H9 (cell line): ENCODE data around the gene STK38. TPM values are rescaled to one million over a fixed set of nuclear protein-coding genes. Genes with fewer than 3 reads are reported as not detected.

Experiments
- DNase-seq: peaks from one replicate; pipeline ENCODE4 v3.0.0-alpha.2; 2017
- H2AFZ ChIP-seq: one replicate; pipeline ENCODE4 v1.6.1; 2013; ENCODE audit warnings: mild to moderate bottlenecking, low read length, control low read depth, moderate library complexity
- H2AK5ac ChIP-seq: 2 replicates; pipeline ENCODE4 v1.6.1; 2013; ENCODE audit warnings: low read length, control low read depth, mixed read lengths; ENCODE audit not compliant: insufficient read length
- H2BK120ac ChIP-seq: one replicate; pipeline ENCODE4 v1.6.1; 2013; ENCODE audit warnings: low read depth, mild to moderate bottlenecking, low read length, control low read depth, inconsistent platforms; ENCODE audit not compliant: poor library complexity, severe bottlenecking
- H2BK12ac ChIP-seq: 2 replicates; pipeline ENCODE4 v1.6.1; 2013; ENCODE audit warnings: low read length, control low read depth, mixed read lengths, low read depth; ENCODE audit not compliant: insufficient read length
- H2BK15ac ChIP-seq: 2 replicates; pipeline ENCODE4 v1.6.1; 2013; ENCODE audit warnings: low read depth, low read length, control low read depth
- H2BK20ac ChIP-seq: one replicate; pipeline ENCODE4 v1.6.1; 2013; ENCODE audit warnings: low read depth, mild to moderate bottlenecking, low read length, control low read depth, inconsistent platforms; ENCODE audit not compliant: poor library complexity, severe bottlenecking
- H2BK5ac ChIP-seq: 2 replicates; pipeline ENCODE4 v1.6.1; 2013; ENCODE audit warnings: low read length, control low read depth, mixed read lengths; ENCODE audit not compliant: insufficient read length
- H3K14ac ChIP-seq: 2 replicates; pipeline ENCODE4 v1.6.1; 2013; ENCODE audit warnings: low read length, control low read depth; ENCODE audit not compliant: insufficient read depth
- H3K18ac ChIP-seq: 2 replicates; pipeline ENCODE4 v1.6.1; 2013; ENCODE audit warnings: low read depth, mild to moderate bottlenecking, mixed read lengths, low read length, control low read depth; ENCODE audit not compliant: insufficient read length
- H3K23ac ChIP-seq: 2 replicates; pipeline ENCODE4 v1.6.1; 2013; ENCODE audit warnings: low read length, control low read depth, mixed read lengths, low read depth; ENCODE audit not compliant: insufficient read length
- H3K23me2 ChIP-seq: 2 replicates; pipeline ENCODE4 v1.6.1; 2013; ENCODE audit warnings: low read depth, mild to moderate bottlenecking, mixed read lengths, low read length, control low read depth; ENCODE audit not compliant: insufficient read length, poor library complexity, severe bottlenecking
- H3K27ac ChIP-seq: 2 replicates; pipeline ENCODE4 v1.5.1; 2013; ENCODE audit warnings: low read length, control low read depth, mixed read lengths, low read depth; ENCODE audit not compliant: insufficient read length
- H3K27me3 ChIP-seq: 2 replicates; pipeline ENCODE4 v1.6.1; 2013; ENCODE audit warnings: low read length, control low read depth, inconsistent platforms; ENCODE audit not compliant: insufficient read depth
- H3K4ac ChIP-seq: 2 replicates; pipeline ENCODE4 v1.6.1; 2013; ENCODE audit warnings: low read depth, mild to moderate bottlenecking, control low read depth, inconsistent platforms, low read length, moderate library complexity
- H3K4me1 ChIP-seq: 2 replicates; pipeline ENCODE4 v1.6.1; 2013; ENCODE audit warnings: low read length, control low read depth, inconsistent platforms; ENCODE audit not compliant: insufficient read depth
- H3K4me2 ChIP-seq: 2 replicates; pipeline ENCODE4 v1.6.1; 2013; ENCODE audit warnings: low read length, control low read depth, mixed read lengths; ENCODE audit not compliant: insufficient read length, insufficient read depth
- H3K56ac ChIP-seq: 2 replicates; pipeline ENCODE4 v1.6.1; 2013; ENCODE audit warnings: low read depth, mild to moderate bottlenecking, mixed read lengths, low read length, control low read depth; ENCODE audit not compliant: insufficient read length
- H3K79me1 ChIP-seq: 2 replicates; pipeline ENCODE4 v1.6.1; 2013; ENCODE audit warnings: low read depth, mild to moderate bottlenecking, moderate library complexity, low read length, control low read depth, inconsistent platforms; ENCODE audit not compliant: insufficient read depth, poor library complexity, severe bottlenecking
- H3K79me2 ChIP-seq: 2 replicates; pipeline ENCODE4 v1.6.1; 2013; ENCODE audit warnings: low read length, control low read depth, inconsistent platforms; ENCODE audit not compliant: insufficient read depth
- H3K9ac ChIP-seq: 2 replicates; pipeline ENCODE4 v1.6.1; 2013; ENCODE audit warnings: low read length, control low read depth, mixed read lengths; ENCODE audit not compliant: insufficient read length; ENCODE audit errors: extremely low read depth
- H3K9me3 ChIP-seq: one replicate; pipeline ENCODE4 v1.6.1; 2013; ENCODE audit warnings: low read depth, low read length, inconsistent platforms; ENCODE audit not compliant: control insufficient read depth
- H3T11ph ChIP-seq: one replicate; pipeline ENCODE4 v1.6.1; 2013; ENCODE audit warnings: mild to moderate bottlenecking, low read length, control low read depth, inconsistent platforms
- H4K20me1 ChIP-seq: one replicate; pipeline ENCODE4 v1.6.1; 2013; ENCODE audit not compliant: control insufficient read depth, insufficient read length, insufficient read depth
- H4K5ac ChIP-seq: 2 replicates; pipeline ENCODE4 v1.6.1; 2013; ENCODE audit warnings: low read depth, mild to moderate bottlenecking, mixed read lengths, low read length, control low read depth; ENCODE audit not compliant: insufficient read length
- H4K8ac ChIP-seq: replicated peaks from 2 replicates; pipeline ENCODE4 v1.6.1; 2013; ENCODE audit warnings: low read length, control low read depth, mixed read lengths, low read depth; ENCODE audit not compliant: insufficient read length
- H4K91ac ChIP-seq: 2 replicates; pipeline ENCODE4 v1.6.1; 2013; ENCODE audit warnings: low read depth, mild to moderate bottlenecking, moderate library complexity, mixed read lengths, low read length, control low read depth; ENCODE audit not compliant: insufficient read length
- H3K27ac Mint-ChIP-seq, 3 experiments: 2 replicates in 2 of 3; 3 replicates in 1 of 3; pipeline ENCODE4 v1.8.0; 2020 to 2021; ENCODE audit warnings: mixed read lengths in 3 of 3, mild to moderate bottlenecking in 1 of 3, moderate library complexity in 1 of 3
- H3K27me3 Mint-ChIP-seq: 2 replicates; pipeline ENCODE4 v1.8.0; 2021; ENCODE audit warnings: low read depth, mild to moderate bottlenecking, moderate library complexity, mixed read lengths
- H3K36me3 Mint-ChIP-seq, 3 experiments: 2 replicates in 2 of 3; 3 replicates in 1 of 3; pipeline ENCODE4 v1.8.0; 2020 to 2021; ENCODE audit warnings: low read depth in 3 of 3, mixed read lengths in 3 of 3; ENCODE audit not compliant: insufficient read depth in 1 of 3
- H3K4me1 Mint-ChIP-seq, 2 experiments: 2 replicates each; pipeline ENCODE4 v1.8.0; 2020; ENCODE audit warnings: mixed read lengths in 2 of 2
- H3K4me3 Mint-ChIP-seq, 2 experiments: 2 replicates in 1 of 2; 3 replicates in 1 of 2; pipeline ENCODE4 v1.8.0; 2020 to 2021; ENCODE audit warnings: mild to moderate bottlenecking in 2 of 2, mixed read lengths in 2 of 2, moderate library complexity in 1 of 2
- H3K9me3 Mint-ChIP-seq, 2 experiments: 2 replicates in 1 of 2; 3 replicates in 1 of 2; pipeline ENCODE4 v1.8.0; 2020; ENCODE audit warnings: mild to moderate bottlenecking in 2 of 2, mixed read lengths in 2 of 2, moderate library complexity in 1 of 2
- CTCF ChIP-seq: fragments of 200-600 bp; sonication (generic); conservative IDR thresholded peaks from 3 replicates; pipeline ENCODE4 v1.8.0; 2021; ENCODE audit warnings: antibody characterized with exemption, mild to moderate bottlenecking
- WGBS: extraction: QIAGEN DNeasy Blood & Tissue Kit; methylation state at CpG from one replicate; pipeline ENCODE4 v1.1.7; 2013; ENCODE audit warnings: missing lambda C conversion rate, low lambda C conversion rate, mixed read lengths; ENCODE audit not compliant: insufficient read length; ENCODE audit errors: extremely low coverage; 5-methylcytosine and 5-hydroxymethylcytosine counted together
- total RNA-seq: library from RNA; stranded (reverse); gene quantifications from 2 replicates; pipeline ENCODE4 v1.2.1, GENCODE V29; 2021

The STK38 gene
- total RNA-seq, 1 experiment from 2014 or later: 17.5 TPM

- WGBS: no CpG with 5 or more reads among the region's 6 CpGs
- no peak overlapping the region for H3K4me3 Mint-ChIP-seq
- no peak for DNase-seq
- Histone ChIP-seq H2AFZ (no peak overlapping the region), H3K27ac (no peak overlapping the region), H3K18ac (no peak overlapping the region), H2BK20ac (no peak overlapping the region), H2AK5ac (no peak overlapping the region), H3K9me3 (no peaks in the 10 kb centered on the region), H4K91ac (no peak overlapping the region), H3K23me2 (no peaks in the 10 kb centered on the region), H2BK12ac (no peak overlapping the region), H3K4me2 (no peak overlapping the region), H3K9ac (no peak overlapping the region), H4K20me1 (no peaks in the 10 kb centered on the region), H2BK15ac (no peak overlapping the region), H4K8ac (no peak overlapping the region), H3K79me2 (no peaks in the 10 kb centered on the region), H3T11ph (no peak overlapping the region), H3K56ac (no peak overlapping the region), H3K23ac (no peak overlapping the region), H4K5ac (no peak overlapping the region), H3K79me1 (no peaks in the 10 kb centered on the region), H3K14ac (no peak overlapping the region), H2BK5ac (no peak overlapping the region), H3K4ac (no peak overlapping the region), H2BK120ac (no peak overlapping the region), H3K4me1 (no peaks in the 10 kb centered on the region), H3K27me3 (no peaks in the 10 kb centered on the region)
- no peaks in the 10 kb centered on the region for H3K27me3 Mint-ChIP-seq
- H3K27ac Mint-ChIP-seq: no peak overlapping the region
- TF ChIP-seq CTCF: no peak
- no peaks in the 10 kb centered on the region for H3K9me3 Mint-ChIP-seq
- H3K36me3 Mint-ChIP-seq: peaks cover 5 to 59% (median 56%) of the 10 kb centered on the region in 3 experiments; a peak in 5 of 7 replicates
- no peaks in the 10 kb centered on the region; a peak in 1 of 4 replicates for H3K4me1 Mint-ChIP-seq
Measured at GRCh38 chr6:36523936-36524499, 23.3 kb downstream of the STK38 start.
